K562 (cell line): ENCODE results near the gene YPEL2. TPM values are rescaled to one million over a fixed set of nuclear protein-coding genes. Genes with fewer than 3 reads are reported as not detected.
A peak's percentile ranks its signal among the peaks of the same experiment; 100 is the strongest.

Experiments
- ATAC-seq: fragments of 200-7000 bp; cut with Tn5 transposase; 3 replicates; pipeline ENCODE4 v1.9.1; 2020; ENCODE audit warnings: moderate library complexity
- BruUV-seq: library from RNA; stranded (reverse); fragments of 400-500 nt; replicated peaks from 2 replicates; lab custom pipeline; 2021; lab: Mats Ljungman, UMichigan
- CTCF ChIA-PET: fragments of 300-600 bp; formaldehyde crosslinking; extraction: SDS; loops from one replicate; lab custom pipeline; 2021; ENCODE audit warnings: low intra/inter-chr PET ratio; lab: Yijun Ruan, JAX
- POLR2A ChIA-PET: fragments of 300-600, 350-650 bp; sonication (Branson Sonifier 250); formaldehyde crosslinking; extraction: SDS; loops from one replicate; lab custom pipeline; 2021; ENCODE audit warnings: antibody characterized with exemption, inconsistent platforms; lab: Yijun Ruan, JAX
- DNase-seq, 4 experiments: peaks; one replicate each; pipeline versions ENCODE4 v3.0.0 to v3.0.0-alpha.2; 2011 to 2018; ENCODE audit warnings: low spot score in 3 of 4, mixed read lengths in 3 of 4; ENCODE audit errors: extremely low read depth in 1 of 4
- FAIRE-seq: peaks from 2 replicates; lab custom pipeline; 2011; peaks lifted over from hg19 to GRCh38; lab: Jason Lieb, UNC
- H2AFZ ChIP-seq: 2 replicates; pipeline ENCODE4 v1.6.0; 2011; ENCODE audit warnings: low read depth, low read length, control low read depth, inconsistent platforms
- H3K27ac ChIP-seq: fragments of 200-600 bp; 3 replicates; pipeline ENCODE4 v1.8.0; 2011; ENCODE audit warnings: low read depth, mild to moderate bottlenecking, control low read depth, inconsistent platforms, low read length, moderate library complexity, mixed read lengths; ENCODE audit errors: extremely low read depth
- H3K27me3 ChIP-seq, 2 experiments: fragments of 300-600 bp in 1 of 2; 2 replicates in 1 of 2; 3 replicates in 1 of 2; pipeline versions ENCODE4 v1.6.0 to v1.8.0; 2011; ENCODE audit warnings: inconsistent platforms in 2 of 2, low read length in 2 of 2, mild to moderate bottlenecking in 1 of 2, mixed read lengths in 1 of 2, moderate library complexity in 1 of 2; ENCODE audit not compliant: control insufficient read depth in 2 of 2, insufficient read depth in 2 of 2
- H3K36me3 ChIP-seq: fragments of 300-600 bp; 3 replicates; pipeline ENCODE4 v1.8.0; 2011; ENCODE audit warnings: mild to moderate bottlenecking, low read length, inconsistent platforms; ENCODE audit not compliant: control insufficient read depth, insufficient read depth
- H3K4me1 ChIP-seq, 2 experiments: fragments of 200-600 bp in 1 of 2; replicated peaks in 1 of 2; 2 replicates in 1 of 2; 3 replicates in 1 of 2; pipeline versions ENCODE4 v1.5.1 to v1.8.0; 2011; ENCODE audit warnings: inconsistent platforms in 2 of 2, low read length in 2 of 2, mild to moderate bottlenecking in 1 of 2, mixed read lengths in 1 of 2, moderate library complexity in 1 of 2; ENCODE audit not compliant: control insufficient read depth in 2 of 2, insufficient read depth in 2 of 2
- H3K4me2 ChIP-seq: 2 replicates; pipeline ENCODE4 v1.6.1; 2011; ENCODE audit warnings: low read length, control low read depth, inconsistent platforms, mixed read lengths; ENCODE audit not compliant: insufficient read depth
- H3K4me3 ChIP-seq: fragments of 200-600 bp; sonication (generic), shearing (Covaris generic); 2 replicates; pipeline ENCODE4 v1.5.1; 2016; ENCODE audit warnings: control low read depth, inconsistent platforms
- H3K79me2 ChIP-seq: fragments of 200-600 bp; 3 replicates; pipeline ENCODE4 v1.8.0; 2011; ENCODE audit warnings: low read length, inconsistent platforms; ENCODE audit not compliant: control insufficient read depth, insufficient read depth
- H3K9ac ChIP-seq, 2 experiments: 2 replicates each; pipeline versions ENCODE4 v1.6.0 to v1.6.1; 2011; ENCODE audit warnings: low read depth in 2 of 2, low read length in 2 of 2, control low read depth in 1 of 2, inconsistent platforms in 1 of 2, mild to moderate bottlenecking in 1 of 2, mixed read lengths in 1 of 2; ENCODE audit not compliant: insufficient read depth in 1 of 2
- H3K9me1 ChIP-seq: one replicate; pipeline ENCODE4 v1.6.0; 2011; ENCODE audit warnings: inconsistent platforms, mild to moderate bottlenecking, low read length, moderate library complexity; ENCODE audit not compliant: control insufficient read depth, insufficient read depth
- H3K9me3 ChIP-seq: replicated peaks from 2 replicates; pipeline ENCODE4 v1.5.1; 2011; ENCODE audit warnings: low read depth, low read length, inconsistent platforms; ENCODE audit not compliant: control insufficient read depth, insufficient read depth
- H4K20me1 ChIP-seq: replicated peaks from 2 replicates; pipeline ENCODE4 v1.6.1; 2011; ENCODE audit warnings: low read length, inconsistent platforms, mixed read lengths; ENCODE audit not compliant: control insufficient read depth, insufficient read depth
- EZH2 ChIP-seq: IDR thresholded peaks from 2 replicates; pipeline ENCODE4 v1.6.1; 2012; ENCODE audit warnings: low read depth, mild to moderate bottlenecking, inconsistent platforms, low read length, borderline replicate concordance
- HDAC1 ChIP-seq, 2 experiments: fragments of 450-650 bp; IDR thresholded peaks; 2 replicates each; pipeline ENCODE4 v1.6.1; 2016 to 2017; ENCODE audit warnings: inconsistent platforms in 1 of 2, mild to moderate bottlenecking in 1 of 2, moderate library complexity in 1 of 2
- KAT2B ChIP-seq: IDR thresholded peaks from one replicate; pipeline ENCODE4 v1.6.1; 2012; ENCODE audit warnings: low read depth, mild to moderate bottlenecking, control low read depth, inconsistent platforms, low read length, moderate library complexity
- NR1H2 ChIP-seq: sonication (generic); formaldehyde crosslinking; IDR thresholded peaks from 2 replicates; pipeline ENCODE4 v1.4.0; 2020; ENCODE audit warnings: mild to moderate bottlenecking, missing genetic modification reagents
- ZFP30 ChIP-seq: fragments of 250-450 bp; sonication (Bioruptor Pico); IDR thresholded peaks from 2 replicates; pipeline ENCODE4 v1.8.0; 2022; ENCODE audit warnings: moderate library complexity, mild to moderate bottlenecking, inconsistent platforms, borderline replicate concordance
- ZFP36 ChIP-seq: fragments of 150-350 bp; IDR thresholded peaks from 2 replicates; pipeline ENCODE4 v1.6.1; 2018; ENCODE audit warnings: low read length, low read depth; ENCODE audit not compliant: partially characterized antibody
- WGBS: fragments of 100-300 bp; shearing (Covaris generic); methylation state at CpG from one replicate; pipeline ENCODE4 v1.1.6; 2016; ENCODE audit warnings: low coverage, mixed read lengths; ENCODE audit not compliant: insufficient coverage; ENCODE audit errors: missing lambda C conversion rate; 5-methylcytosine and 5-hydroxymethylcytosine counted together
- in situ Hi-C: fragments of 300-500 bp; cut with MboI; formaldehyde crosslinking; loops from 4 replicates; pipeline ENCODE4 v1.15.0; 2018; ENCODE audit warnings: inconsistent platforms, mixed read lengths
- intact Hi-C: fragments of 100-400 bp; cut with micrococcal nuclease; formaldehyde crosslinking; loops from 2 replicates; pipeline ENCODE4 v1.14.2; 2022
- polyA plus RNA-seq, 8 experiments: library from polyadenylated mRNA; depleted of rRNA in 4 of 8; stranded (reverse) in 5 of 8; unstranded in 3 of 8; fragments of >200 nt; fragmentation: Nextera tagmentation in 2 of 8; fragmentation: Illumina TruSeq in 1 of 8; extraction: Ambion mirVana in 2 of 8; extraction: Trizol in 1 of 8; gene quantifications; 2 replicates each; pipeline versions ENCODE4 v1.2.1 to v1.2.3, GENCODE V29; 2011 to 2014; ENCODE audit warnings: inconsistent platforms in 1 of 8, missing spikeins in 1 of 8
- total RNA-seq, 7 experiments: library from RNA; depleted of rRNA in 6 of 7; stranded (reverse); fragments of >200 nt in 6 of 7; fragmentation: Illumina TruSeq in 2 of 7; extraction: Trizol in 2 of 7; gene quantifications; 2 replicates each; pipeline versions ENCODE4 v1.2.1 to v1.2.3, GENCODE V29; 2011 to 2021; ENCODE audit warnings: low replicate concordance in 1 of 7

The YPEL2 gene
- total and polyA plus RNA-seq, 9 of the 15 experiments (the other 6 are each of a cell fraction or from before 2014, with no cell fraction given): 0.11 to 2.4 (median 0.47) TPM

DNA sequence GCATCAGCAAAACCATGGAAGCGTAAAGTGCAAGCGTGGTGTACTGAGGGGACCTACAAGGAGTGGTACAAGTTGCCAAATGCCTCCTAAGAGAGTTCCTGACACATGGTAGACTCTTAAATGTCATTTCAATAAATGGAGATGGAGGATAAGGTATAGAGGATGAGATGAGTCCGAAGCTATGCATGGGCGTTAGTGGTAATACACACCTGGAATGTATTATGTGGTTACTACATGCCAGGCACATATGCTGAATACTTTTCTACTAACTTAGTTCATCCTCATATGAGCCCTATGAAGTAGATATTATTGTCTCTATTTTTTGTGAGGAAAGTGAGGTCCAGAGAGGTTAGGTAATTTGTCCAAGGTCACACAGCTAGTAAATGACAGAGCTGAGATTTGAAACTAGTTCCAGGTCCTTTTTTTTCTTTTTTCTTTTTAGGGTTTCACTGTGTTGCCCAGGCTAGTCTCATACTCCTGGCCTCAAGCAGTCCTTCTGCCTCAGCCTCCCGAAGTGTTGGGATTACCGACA lies 15.5 kb downstream of the YPEL2 start (continued):
- no peak for TF ChIP-seq ZFP30 (CRISPR knock-in tag)
- no peak for TF ChIP-seq KAT2B
- no peak for TF ChIP-seq HDAC1 (IDR thresholded peaks at IDR 0.05)

DNA sequence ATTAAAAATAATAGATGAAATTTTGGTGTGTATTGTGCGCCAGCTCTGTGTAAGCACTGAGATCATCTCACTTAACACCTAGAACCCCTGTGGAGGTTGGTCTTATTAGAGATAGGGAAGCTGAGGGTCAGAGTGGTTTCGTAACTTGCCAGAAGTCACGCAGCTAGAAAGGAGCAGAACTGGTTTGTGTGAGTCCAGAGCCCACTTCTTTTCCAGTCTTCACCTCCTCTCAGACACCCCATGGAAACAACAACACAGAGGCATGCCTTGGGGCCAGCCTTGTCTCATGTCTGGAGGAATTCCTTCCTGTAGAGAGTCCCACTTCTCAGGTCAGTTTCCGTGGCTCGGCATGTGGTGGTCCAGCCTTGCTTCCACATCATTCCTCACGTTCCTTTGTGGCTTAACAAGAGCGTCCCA lies 16.5 kb downstream of the YPEL2 start:
- CTCF ChIA-PET: no interaction called here
- TF ChIP-seq NR1H2: no peak
- TF ChIP-seq ZFP36: peak; percentile 8
- TF ChIP-seq EZH2: peak; percentile 54; the same call in 1 of the 2 replicates
- Histone ChIP-seq H3K27ac (no peak overlapping the region), H4K20me1 (peaks cover 25% of the 10 kb centered on the region; the same call in 1 of the 2 replicates), H3K4me3 (no peak overlapping the region), H3K27me3 (peaks cover 58 to 62% of the 10 kb centered on the region in 2 experiments), H3K4me1 (0 out of 5 replicates have a peak, but pooled peaks cover 0 to 2% of the 10 kb centered on the region in 2 experiments), H3K36me3 (no peaks in the 10 kb centered on the region), H2AFZ (no peak overlapping the region), H3K79me2 (no peaks in the 10 kb centered on the region), H3K9me3 (no peaks in the 10 kb centered on the region), H3K4me2 (no peak overlapping the region), H3K9ac (no peak overlapping the region), H3K9me1 (peaks cover 4% of the 10 kb centered on the region)
- in situ Hi-C loops: no loop called here
- DNase-seq (no peak), ATAC-seq (no peak), FAIRE-seq (no peak)
- intact Hi-C loops: no loop called here
- POLR2A ChIA-PET: interaction anchor here (0.6 to 1.6 kb wide), 2 partner anchors 8 to 84 kb away, joined by 3 read pairs; no protein-coding TSS in a partner anchor
- WGBS: 9% methylated on average over 7 of the region's 7 CpGs
- BruUV-seq: no TSS peak
